8988T (cell line): ENCODE measurements around the gene FBXW7.
"Not testable (repeated sequence)": the region's sequence is repeated elsewhere in the genome, so short reads cannot be mapped to it uniquely, and the experiment has no call there.

Experiments
- DNase-seq: peaks from one replicate; pipeline ENCODE4 v3.0.0; 2011

Gene FBXW7

DNA sequence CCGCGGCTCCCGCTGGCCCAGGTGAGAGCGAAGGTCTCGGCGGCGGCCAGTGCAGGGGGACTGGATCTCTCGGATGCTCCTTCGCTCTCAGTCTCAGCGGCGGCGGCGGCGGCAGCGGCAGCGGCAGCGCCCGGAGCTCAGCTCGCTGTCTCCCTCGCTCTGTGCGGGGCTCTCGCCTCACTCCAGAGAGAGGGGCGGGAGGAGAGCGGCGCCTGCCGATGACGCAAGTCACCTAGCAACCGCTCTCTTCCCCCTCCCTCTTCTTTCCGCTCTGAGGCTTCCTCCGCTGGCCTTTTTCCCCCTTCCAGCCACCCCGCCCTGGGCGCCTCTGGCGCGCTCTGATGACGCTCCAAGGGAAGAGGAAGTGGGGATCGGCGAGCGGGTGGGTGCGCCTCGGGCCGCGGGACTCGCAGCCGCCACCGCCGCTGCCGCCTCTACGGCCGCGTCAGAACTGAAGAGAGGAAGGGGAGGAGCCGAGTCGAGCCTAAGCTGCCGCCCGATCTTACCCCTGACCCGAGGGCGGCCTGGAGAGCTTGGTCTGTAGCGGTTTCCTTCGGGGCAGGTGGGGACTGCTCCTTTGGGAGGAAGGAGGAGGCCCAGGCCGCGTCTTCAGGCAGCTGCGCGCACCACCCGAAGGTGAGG lies at the start of gene FBXW7:
Gene FBXW7 (minus strand): TSS at position 190 of the 642 bp plus-strand sequence. CDS start 124,289 bp downstream, outside the sequence.
- peak; percentile 74 for DNase-seq

DNA sequence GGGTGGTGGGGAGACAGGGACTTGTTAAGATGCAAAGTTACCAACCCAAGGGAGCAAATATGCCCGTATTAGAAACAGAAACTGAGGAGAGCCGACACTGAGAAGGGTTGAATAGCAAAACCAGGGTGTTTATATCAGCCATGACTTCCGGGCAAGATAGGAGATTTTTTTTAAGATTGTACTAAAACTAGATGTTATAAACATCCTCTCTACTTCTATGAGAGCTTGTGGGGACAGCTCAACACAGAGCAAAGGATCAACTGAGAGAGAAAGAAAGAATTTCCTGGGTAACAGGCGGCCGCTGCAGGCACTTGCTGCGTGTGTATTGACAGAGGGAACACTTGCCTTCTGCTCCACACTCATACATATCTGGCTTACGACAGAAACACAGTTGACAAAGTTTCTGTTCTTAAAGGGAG lies 49.1 kb upstream of the FBXW7 start:
- DNase-seq, result no peak

- DNase-seq, result no peak
Observed at GRCh38 chr4:152581536-152582160, 45.8 kb upstream of the FBXW7 start.

GRCh38 chr4:152579916-152580315 lies 44.0 kb upstream of the FBXW7 start:
- DNase-seq, result no peak

- no peak for DNase-seq
Observed at GRCh38 chr4:152579107-152579764, 43.3 kb upstream of the FBXW7 start.

- no peak for DNase-seq
Observed at GRCh38 chr4:152578670-152579069, 42.8 kb upstream of the FBXW7 start.

DNA sequence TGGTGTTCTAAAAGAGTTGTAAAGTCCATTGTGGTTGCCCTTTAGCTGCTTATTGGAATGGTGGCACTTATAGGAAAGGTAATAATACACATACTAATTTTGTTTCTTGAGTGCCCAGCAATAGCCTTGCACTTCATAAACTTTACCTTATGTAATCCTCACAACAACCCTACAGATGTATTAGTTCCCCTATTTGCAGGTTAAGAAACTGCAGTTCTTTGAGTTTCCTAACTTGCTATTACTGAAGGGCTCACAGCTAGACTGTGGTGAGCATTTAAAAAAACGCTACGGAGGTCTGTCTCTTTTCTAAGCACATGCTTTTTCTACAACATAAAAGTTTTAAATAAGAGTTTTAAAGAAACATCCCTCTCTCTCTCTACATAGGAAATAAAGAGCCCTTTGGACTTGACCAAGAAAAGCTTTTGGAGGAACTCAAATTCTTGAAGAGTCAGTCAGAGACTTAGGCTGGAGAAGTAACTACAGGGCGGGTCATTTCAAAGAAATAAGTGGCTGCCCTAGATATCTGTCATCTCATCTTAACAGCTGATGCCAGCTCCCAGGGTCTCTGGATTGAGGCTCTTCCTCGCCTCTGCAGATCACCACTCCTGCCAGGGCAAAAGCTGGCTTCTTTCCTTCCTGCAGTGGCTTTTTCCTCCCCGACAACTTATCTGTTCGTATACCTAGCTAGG lies 42.0 kb upstream of the FBXW7 start:
- no peak for DNase-seq

- DNase-seq, result no peak
Observed at GRCh38 chr4:152575533-152575932, 39.6 kb upstream of the FBXW7 start.

DNA sequence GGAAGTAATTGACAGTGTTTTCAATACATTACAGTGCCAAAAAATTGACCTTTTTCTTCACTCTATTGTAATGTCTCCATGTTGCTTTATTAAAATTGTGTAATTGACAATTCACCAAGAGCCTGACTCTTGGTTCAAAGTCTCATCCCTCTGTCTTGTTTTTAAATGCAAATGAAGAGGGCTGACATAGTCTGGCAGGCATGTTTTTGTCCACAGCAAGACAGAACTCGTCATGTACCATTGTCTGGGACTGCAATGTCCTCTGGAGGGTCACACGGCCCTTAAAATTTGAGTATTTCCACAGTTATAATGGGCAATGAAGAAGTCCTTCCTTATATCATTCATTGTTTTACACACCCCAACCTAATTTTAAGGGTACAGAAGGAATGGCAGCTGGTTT lies 38.0 kb upstream of the FBXW7 start:
- no peak for DNase-seq

DNA sequence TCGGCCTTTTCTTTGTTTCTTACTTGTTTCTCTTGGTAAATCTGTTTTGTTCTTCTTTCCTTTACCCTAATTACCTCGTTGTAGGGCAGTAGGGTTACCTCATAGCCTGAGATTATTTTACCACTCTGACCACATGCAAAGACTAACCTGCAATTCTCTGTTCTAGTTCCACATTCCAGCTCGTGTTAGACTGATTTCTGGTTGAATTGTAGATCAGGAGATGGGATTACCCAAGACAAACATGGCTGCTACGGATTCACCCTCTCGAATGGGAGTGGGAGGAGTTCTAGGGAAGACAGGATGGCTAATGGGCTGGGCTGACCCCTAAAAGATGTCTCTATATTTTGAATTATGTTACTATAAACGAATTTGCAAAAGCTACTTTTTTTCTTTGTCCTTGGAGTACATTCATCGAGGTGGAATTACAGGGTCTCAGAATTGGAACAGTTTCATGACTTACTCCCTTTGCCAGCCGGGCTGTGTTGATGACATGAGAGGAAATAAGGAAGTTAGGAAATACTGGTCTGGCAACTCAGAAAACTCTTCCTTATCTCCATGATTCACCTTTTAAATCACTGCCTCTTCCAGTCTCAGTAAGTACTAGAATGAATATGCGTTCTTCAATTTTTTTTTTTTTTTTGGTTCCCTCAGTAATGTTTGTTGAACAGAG lies 36.7 kb upstream of the FBXW7 start:
- no peak for DNase-seq

GRCh38 chr4:152571770-152572169 lies 35.9 kb upstream of the FBXW7 start:
- no peak for DNase-seq

DNA sequence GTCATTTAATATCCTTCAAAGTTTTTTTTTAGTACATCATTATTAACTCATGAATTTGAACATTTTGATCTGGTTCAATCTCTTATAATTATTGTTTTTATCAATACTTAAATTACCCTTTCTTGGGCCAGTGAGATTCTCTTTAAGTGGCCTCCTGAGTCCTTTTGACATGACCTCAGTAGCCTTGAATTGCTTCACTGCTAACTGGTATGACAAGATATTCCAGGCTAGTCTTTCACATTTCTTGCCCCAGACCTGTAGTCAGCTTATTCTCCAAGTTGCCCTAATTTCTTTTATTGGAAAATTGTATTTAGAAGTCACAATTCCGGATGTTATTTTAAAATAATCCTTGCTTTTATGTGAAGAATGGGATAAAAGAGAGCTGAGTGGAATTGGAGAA lies 35.4 kb upstream of the FBXW7 start:
- DNase-seq, result no peak

- DNase-seq, result no peak
Observed at GRCh38 chr4:152565333-152565732, 29.4 kb upstream of the FBXW7 start.

- no peak for DNase-seq
Observed at GRCh38 chr4:152564336-152564735, 28.4 kb upstream of the FBXW7 start.

DNA sequence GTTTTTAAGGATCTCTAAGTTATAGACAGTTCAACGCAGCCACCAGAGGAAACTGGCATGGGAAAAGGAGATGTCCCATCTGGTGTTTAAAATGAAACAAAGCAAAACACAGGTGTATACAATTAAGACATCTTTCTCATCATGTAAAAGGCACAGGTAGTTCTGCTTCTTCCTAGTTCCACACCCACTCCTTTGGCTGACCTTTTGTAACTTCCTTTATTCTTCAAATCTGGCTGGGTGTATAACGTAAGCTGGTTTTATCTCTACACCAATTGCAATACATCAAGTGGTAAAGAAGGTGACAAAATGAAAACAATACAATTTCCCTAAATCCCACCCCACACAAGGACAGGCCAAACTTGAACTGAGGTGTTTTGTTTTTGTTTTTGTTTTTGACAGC lies 27.3 kb upstream of the FBXW7 start:
- DNase-seq, result no peak

GRCh38 chr4:152559641-152560040 lies 23.7 kb upstream of the FBXW7 start:
- DNase-seq, result no peak

DNA sequence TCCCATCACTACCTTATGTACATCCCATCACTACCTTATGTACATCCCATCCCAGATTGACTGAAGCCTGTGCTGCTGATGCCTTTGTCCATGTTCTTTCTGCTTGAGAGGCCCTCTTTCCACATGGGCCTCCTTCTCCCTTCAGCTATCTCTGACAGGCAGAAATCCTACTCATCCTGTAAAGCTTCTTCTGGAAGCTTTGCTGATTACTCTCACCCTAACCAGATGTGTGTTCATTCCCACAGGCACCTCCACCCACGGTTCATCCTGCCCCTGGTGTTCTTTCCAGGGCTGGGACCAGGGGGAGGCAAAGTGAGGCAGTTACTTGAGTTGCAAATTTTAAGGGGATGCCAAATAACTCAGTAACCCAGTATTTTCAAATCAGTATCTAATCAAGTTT lies 22.5 kb upstream of the FBXW7 start:
- no peak for DNase-seq

DNA sequence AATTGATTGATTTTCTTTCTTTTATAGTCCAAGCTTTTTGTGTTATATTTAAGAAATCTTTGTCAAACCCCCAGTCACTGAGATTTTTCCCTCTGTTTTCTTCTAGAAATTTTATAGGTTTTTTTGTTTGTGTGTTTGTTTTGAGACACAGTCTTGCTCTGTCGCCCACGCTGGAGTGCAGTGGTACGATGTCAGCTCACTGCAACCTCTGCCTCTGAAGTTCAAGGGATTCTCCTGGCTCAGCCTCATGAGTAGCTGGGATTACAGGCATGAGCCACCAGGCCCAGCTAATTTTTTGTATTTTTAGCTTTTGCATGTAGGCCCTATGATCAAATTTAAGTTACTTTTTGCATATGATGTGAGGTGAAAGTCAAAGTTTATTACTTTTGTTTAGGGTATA lies 20.9 kb upstream of the FBXW7 start:
- no peak for DNase-seq

- no peak for DNase-seq
Observed at GRCh38 chr4:152556283-152556682, 20.4 kb upstream of the FBXW7 start.

DNA sequence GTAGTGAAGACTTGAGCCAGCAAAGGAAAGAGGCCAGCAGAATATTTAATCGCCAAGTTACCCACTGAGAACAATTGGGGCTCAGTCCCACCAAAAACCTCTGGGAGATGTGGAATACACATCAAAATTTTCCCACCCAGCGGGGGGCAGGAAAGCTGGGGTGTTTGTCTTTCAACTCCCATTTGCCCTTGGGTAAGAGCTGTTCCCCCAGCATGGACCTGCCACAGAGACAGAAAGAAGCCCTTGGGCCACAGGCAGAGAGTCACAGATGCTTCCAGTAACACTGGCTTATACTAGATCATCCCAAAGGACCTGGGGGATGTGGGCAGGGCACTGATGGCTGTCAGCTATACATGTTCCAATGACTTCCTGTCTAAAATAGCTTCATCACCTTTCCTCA lies 18.9 kb upstream of the FBXW7 start:
- no peak for DNase-seq

DNA sequence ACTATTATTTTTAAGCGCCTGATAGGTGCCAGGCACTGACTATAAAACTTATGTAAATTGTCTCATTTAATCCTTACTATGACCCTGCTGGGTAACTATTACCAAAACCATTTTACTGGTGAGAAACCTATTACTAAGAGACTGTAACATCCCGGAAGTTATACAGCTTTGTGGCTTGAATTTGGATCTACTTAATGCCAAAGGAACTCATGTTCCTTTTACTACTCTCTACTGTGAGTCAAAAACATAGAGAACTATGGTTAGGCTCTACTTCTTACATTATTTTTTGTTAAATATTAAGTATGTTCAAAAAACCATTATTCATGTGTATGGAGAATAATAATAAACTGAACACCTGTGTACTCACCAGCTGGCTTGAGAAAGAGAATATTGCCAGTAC lies 14.8 kb upstream of the FBXW7 start:
- not testable (repeated sequence) for DNase-seq

DNA sequence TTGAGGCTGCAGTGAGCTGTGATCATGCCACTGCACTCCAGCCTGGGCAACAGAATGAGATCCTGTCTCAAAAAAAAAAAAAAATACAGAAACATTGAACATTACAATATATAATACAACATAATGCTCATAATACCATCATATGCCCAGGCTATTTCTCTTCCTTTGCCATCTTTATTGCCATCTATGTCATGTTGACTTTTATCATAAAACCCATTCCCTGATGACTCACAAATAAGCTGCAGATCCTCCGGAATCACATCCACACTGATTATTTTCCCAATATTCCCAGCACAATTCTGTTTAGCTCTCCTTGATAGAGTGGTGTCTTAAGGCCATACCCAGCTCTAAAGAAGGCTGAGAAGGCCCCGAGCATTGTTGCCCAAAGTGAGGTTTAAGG lies 9.2 kb upstream of the FBXW7 start:
- DNase-seq, result no peak

DNA sequence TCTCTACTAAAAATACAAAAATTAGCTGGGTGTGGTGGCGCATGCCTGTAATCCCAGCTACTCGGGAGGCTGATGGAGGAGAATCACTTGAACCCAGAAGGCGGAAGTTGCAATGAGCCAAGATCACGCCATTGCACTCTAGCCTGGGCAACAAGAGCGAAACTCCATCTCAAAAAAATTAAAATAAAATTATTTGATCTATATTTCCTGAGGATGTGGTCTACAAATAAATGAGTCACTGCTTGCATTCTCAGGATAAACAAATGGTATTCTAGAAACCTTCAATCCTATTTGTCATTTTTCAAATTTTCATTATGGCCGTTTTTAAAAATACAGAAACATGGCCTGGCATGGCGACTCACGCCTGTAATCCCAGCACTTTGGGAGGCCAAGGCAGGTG lies 8.6 kb upstream of the FBXW7 start:
- DNase-seq, result not testable (repeated sequence)
